Fibroblast of the aortic adventitia (primary cell): ENCODE results near the gene TBATA. TPM values are rescaled to one million over a fixed set of nuclear protein-coding genes. Genes with fewer than 3 reads are reported as not detected.

ENCODE experiments used
- DNase-seq: peaks from one replicate; pipeline ENCODE4 v3.0.0-alpha.2; 2010; ENCODE audit warnings: low read depth
- H3K4me3 ChIP-seq: 2 replicates; pipeline ENCODE4 v1.5.1; 2011; ENCODE audit warnings: low read depth, mild to moderate bottlenecking, control low read depth, low read length, moderate library complexity
- total RNA-seq: library from RNA; depleted of rRNA; stranded (reverse); fragments of >200 nt; gene quantifications from 2 replicates; pipeline ENCODE4 v1.2.3, GENCODE V29; 2012; ENCODE audit warnings: low replicate concordance
- TF ChIP-seq, protein P1 (sequence below): IDR thresholded peaks from 2 replicates; pipeline ENCODE4 v1.5.1; 2011; ENCODE audit warnings: mild to moderate bottlenecking, low read length, control low read depth, inconsistent platforms; ENCODE audit not compliant: insufficient read depth

TBATA gene
- total RNA-seq, 1 donor = not detected

- no peak for DNase-seq
- TF ChIP-seq, protein P1, sequence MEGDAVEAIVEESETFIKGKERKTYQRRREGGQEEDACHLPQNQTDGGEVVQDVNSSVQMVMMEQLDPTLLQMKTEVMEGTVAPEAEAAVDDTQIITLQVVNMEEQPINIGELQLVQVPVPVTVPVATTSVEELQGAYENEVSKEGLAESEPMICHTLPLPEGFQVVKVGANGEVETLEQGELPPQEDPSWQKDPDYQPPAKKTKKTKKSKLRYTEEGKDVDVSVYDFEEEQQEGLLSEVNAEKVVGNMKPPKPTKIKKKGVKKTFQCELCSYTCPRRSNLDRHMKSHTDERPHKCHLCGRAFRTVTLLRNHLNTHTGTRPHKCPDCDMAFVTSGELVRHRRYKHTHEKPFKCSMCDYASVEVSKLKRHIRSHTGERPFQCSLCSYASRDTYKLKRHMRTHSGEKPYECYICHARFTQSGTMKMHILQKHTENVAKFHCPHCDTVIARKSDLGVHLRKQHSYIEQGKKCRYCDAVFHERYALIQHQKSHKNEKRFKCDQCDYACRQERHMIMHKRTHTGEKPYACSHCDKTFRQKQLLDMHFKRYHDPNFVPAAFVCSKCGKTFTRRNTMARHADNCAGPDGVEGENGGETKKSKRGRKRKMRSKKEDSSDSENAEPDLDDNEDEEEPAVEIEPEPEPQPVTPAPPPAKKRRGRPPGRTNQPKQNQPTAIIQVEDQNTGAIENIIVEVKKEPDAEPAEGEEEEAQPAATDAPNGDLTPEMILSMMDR = no peak
Measured at GRCh38 chr10:70750156-70750703, 34.9 kb downstream of the TBATA start.

GRCh38 chr10:70749756-70750155, 35.4 kb downstream of the TBATA start:
- TF ChIP-seq, protein P1 = no peak
- no peak overlapping the region for H3K4me3 ChIP-seq
- no peak for DNase-seq

More at GRCh38 chr10:70750156-70750703, 34.9 kb downstream of the TBATA start:
- no peak overlapping the region for H3K4me3 ChIP-seq

- DNase-seq = no peak
- TF ChIP-seq, protein P1 = no peak
- H3K4me3 ChIP-seq = no peak overlapping the region
Measured at GRCh38 chr10:70748801-70749573, 36.2 kb downstream of the TBATA start.

- TF ChIP-seq, protein P1 = no peak
- no peak for DNase-seq
- H3K4me3 ChIP-seq = no peak overlapping the region
Measured at GRCh38 chr10:70748305-70748704, 36.9 kb downstream of the TBATA start.

DNA sequence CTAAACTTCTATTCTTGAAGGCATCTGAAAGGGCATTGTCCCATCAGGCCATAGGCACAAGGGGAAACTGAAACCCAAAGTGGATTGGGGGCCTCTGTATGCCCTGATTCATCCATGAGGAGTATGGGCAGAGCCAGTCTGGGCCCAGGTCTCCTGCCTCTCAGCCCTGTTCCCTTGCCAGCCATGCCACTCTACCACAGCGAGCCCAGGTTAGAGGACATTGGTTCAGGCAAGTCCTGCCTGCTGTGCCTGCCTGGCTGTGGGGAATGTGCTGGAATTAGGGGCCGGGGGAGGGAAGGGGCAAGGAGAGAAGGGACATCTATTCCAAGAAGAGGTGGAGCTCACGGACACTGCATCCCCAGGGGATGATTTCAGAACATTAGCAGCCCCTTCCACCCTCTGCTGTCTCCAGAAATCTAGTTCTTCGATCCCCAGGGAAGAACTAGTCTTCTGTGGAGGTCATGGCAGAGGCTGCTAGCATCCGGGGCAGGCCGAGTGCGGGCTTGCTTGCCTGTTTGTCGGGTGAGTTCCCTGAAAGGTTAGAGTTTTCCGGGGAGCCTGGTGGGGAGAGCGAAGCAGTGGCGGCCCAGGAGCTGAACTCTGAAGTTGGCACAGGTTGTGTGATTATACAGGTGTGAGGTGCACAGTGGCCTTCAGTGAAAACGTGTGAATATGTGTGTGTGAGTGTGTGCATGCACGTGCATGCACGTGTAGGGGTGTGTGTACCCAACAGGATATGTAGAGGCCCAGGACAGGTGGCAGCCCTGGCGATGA, 37.8 kb downstream of the TBATA start:
- TF ChIP-seq, protein P1 = no peak
- no peak for DNase-seq
- no peak overlapping the region for H3K4me3 ChIP-seq

GRCh38 chr10:70745555-70745954, 39.6 kb downstream of the TBATA start:
- DNase-seq = no peak
- TF ChIP-seq, protein P1 = no peak
- no peak overlapping the region for H3K4me3 ChIP-seq
